ENCODE data around the gene OR10T2.
"Not testable (repeated sequence)": the region's sequence is repeated elsewhere in the genome, so short reads cannot be mapped to it uniquely, and the experiment has no call there.

GRCh38 chr1:158348946-158349345, 50.3 kb downstream of the OR10T2 start:
- TF ChIP-seq, protein P1, sequence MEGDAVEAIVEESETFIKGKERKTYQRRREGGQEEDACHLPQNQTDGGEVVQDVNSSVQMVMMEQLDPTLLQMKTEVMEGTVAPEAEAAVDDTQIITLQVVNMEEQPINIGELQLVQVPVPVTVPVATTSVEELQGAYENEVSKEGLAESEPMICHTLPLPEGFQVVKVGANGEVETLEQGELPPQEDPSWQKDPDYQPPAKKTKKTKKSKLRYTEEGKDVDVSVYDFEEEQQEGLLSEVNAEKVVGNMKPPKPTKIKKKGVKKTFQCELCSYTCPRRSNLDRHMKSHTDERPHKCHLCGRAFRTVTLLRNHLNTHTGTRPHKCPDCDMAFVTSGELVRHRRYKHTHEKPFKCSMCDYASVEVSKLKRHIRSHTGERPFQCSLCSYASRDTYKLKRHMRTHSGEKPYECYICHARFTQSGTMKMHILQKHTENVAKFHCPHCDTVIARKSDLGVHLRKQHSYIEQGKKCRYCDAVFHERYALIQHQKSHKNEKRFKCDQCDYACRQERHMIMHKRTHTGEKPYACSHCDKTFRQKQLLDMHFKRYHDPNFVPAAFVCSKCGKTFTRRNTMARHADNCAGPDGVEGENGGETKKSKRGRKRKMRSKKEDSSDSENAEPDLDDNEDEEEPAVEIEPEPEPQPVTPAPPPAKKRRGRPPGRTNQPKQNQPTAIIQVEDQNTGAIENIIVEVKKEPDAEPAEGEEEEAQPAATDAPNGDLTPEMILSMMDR (IDR thresholded peaks at IDR 0.05): not testable (repeated sequence)
- not testable (repeated sequence) for TF ChIP-seq POLR2A (IDR thresholded peaks at IDR 0.05)

Measured in esophagus squamous epithelium (tissue), 4 donors.